AG09309 (cell line): ENCODE results near the gene AGBL3.

Source experiments
- DNase-seq: peaks from one replicate; pipeline ENCODE4 v3.0.0-alpha.2; 2010; ENCODE audit warnings: low read depth
- H3K4me3 ChIP-seq: 2 replicates; pipeline ENCODE4 v1.5.1; 2011; ENCODE audit warnings: mild to moderate bottlenecking, low read depth, low read length, moderate library complexity; ENCODE audit not compliant: control insufficient read depth
- CTCF ChIP-seq: IDR thresholded peaks from 2 replicates; pipeline ENCODE4 v1.5.1; 2011; ENCODE audit warnings: mild to moderate bottlenecking, low read depth, low read length, inconsistent platforms; ENCODE audit not compliant: insufficient read depth, control insufficient read depth; ENCODE audit errors: missing control alignments

AGBL3 gene

GRCh38 chr7:135158874-135159273 is 172.6 kb downstream of the AGBL3 start:
- DNase-seq = no peak
- no peak for TF ChIP-seq CTCF
- H3K4me3 ChIP-seq = no peak overlapping the region

- H3K4me3 ChIP-seq = no peak overlapping the region
- DNase-seq = no peak
- no peak for TF ChIP-seq CTCF
These were observed 173.2 kb downstream of the AGBL3 start for GRCh38 chr7:135159359-135160085.

GRCh38 chr7:135160098-135160857 is 174.0 kb downstream of the AGBL3 start:
- H3K4me3 ChIP-seq = no peak overlapping the region
- TF ChIP-seq CTCF = no peak
- DNase-seq = no peak

GRCh38 chr7:135160858-135161653 is 174.7 kb downstream of the AGBL3 start:
- DNase-seq = no peak
- TF ChIP-seq CTCF = no peak
- no peak overlapping the region for H3K4me3 ChIP-seq

- DNase-seq = no peak
- TF ChIP-seq CTCF = no peak
- no peak overlapping the region for H3K4me3 ChIP-seq
These were observed 175.4 kb downstream of the AGBL3 start for GRCh38 chr7:135161669-135162068.

- no peak overlapping the region for H3K4me3 ChIP-seq
- no peak for TF ChIP-seq CTCF
- DNase-seq = no peak
These were observed 176.2 kb downstream of the AGBL3 start for GRCh38 chr7:135162382-135163001.
